Measurements from ENCODE around the gene CAPN3. TPM values are rescaled to one million over a fixed set of nuclear protein-coding genes. Genes with fewer than 3 reads are reported as not detected.
"Not testable (repeated sequence)": the region's sequence is repeated elsewhere in the genome, so short reads cannot be mapped to it uniquely, and the experiment has no call there.

Gene CAPN3
- total RNA-seq, 1 donor from 2014 or later = 12.3 TPM

DNA sequence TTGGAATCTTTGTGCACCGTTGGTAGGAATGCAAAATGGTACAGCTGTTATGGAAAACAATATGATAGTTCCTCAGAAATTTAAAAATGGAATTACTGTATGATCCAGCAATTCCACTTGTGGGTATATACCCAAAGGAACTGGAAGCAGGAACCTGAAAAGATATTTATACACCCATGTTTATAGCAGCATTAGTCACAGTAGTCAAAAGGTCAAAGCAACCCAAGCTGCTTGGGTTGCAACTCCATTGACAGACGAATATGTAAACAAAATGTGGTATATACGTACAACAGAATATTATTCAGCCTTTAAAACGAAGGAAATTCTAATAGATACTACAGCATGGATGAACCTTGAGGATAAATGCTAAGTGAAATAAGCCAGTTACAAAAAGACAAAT, 35.0 kb upstream of the CAPN3 start:
- TF ChIP-seq, protein P1, sequence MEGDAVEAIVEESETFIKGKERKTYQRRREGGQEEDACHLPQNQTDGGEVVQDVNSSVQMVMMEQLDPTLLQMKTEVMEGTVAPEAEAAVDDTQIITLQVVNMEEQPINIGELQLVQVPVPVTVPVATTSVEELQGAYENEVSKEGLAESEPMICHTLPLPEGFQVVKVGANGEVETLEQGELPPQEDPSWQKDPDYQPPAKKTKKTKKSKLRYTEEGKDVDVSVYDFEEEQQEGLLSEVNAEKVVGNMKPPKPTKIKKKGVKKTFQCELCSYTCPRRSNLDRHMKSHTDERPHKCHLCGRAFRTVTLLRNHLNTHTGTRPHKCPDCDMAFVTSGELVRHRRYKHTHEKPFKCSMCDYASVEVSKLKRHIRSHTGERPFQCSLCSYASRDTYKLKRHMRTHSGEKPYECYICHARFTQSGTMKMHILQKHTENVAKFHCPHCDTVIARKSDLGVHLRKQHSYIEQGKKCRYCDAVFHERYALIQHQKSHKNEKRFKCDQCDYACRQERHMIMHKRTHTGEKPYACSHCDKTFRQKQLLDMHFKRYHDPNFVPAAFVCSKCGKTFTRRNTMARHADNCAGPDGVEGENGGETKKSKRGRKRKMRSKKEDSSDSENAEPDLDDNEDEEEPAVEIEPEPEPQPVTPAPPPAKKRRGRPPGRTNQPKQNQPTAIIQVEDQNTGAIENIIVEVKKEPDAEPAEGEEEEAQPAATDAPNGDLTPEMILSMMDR (conservative IDR thresholded peaks at IDR 0.05) = no peak
- peaks cover 12% of the 10 kb centered on the region for H3K36me3 Mint-ChIP-seq
- no peak for DNase-seq (ENCODE audit: extremely low spot score, unreplicated experiment)
- no peaks in the 10 kb centered on the region for H3K27me3 Mint-ChIP-seq
- H3K9me3 Mint-ChIP-seq = no peaks in the 10 kb centered on the region
- H3K4me1 Mint-ChIP-seq (ENCODE audit: unreplicated experiment) = no peaks in the 10 kb centered on the region
- no peak overlapping the region for H3K4me3 Mint-ChIP-seq
- no peak overlapping the region for H3K27ac Mint-ChIP-seq

GRCh38 chr15:42329161-42329560, 30.1 kb upstream of the CAPN3 start:
- Mint-ChIP-seq H3K4me1 (ENCODE audit: unreplicated experiment) (no peaks in the 10 kb centered on the region), H3K27ac (no peak overlapping the region), H3K27me3 (no peaks in the 10 kb centered on the region), H3K9me3 (no peaks in the 10 kb centered on the region), H3K4me3 (no peak overlapping the region), H3K36me3 (peaks cover 8% of the 10 kb centered on the region)
- TF ChIP-seq, protein P1 (conservative IDR thresholded peaks at IDR 0.05) = no peak
- no peak for DNase-seq (ENCODE audit: extremely low spot score, unreplicated experiment)

GRCh38 chr15:42329992-42330391, 29.3 kb upstream of the CAPN3 start:
- H3K4me1 Mint-ChIP-seq (ENCODE audit: unreplicated experiment) = no peaks in the 10 kb centered on the region
- no peak overlapping the region for H3K27ac Mint-ChIP-seq
- TF ChIP-seq, protein P1 (conservative IDR thresholded peaks at IDR 0.05) = no peak
- H3K36me3 Mint-ChIP-seq = peaks cover 4% of the 10 kb centered on the region
- no peaks in the 10 kb centered on the region for H3K27me3 Mint-ChIP-seq
- no peak for DNase-seq (ENCODE audit: extremely low spot score, unreplicated experiment)
- H3K4me3 Mint-ChIP-seq = no peak overlapping the region
- H3K9me3 Mint-ChIP-seq = no peaks in the 10 kb centered on the region

- Mint-ChIP-seq H3K9me3 (peaks cover 7% of the 10 kb centered on the region), H3K27ac (no peak overlapping the region), H3K4me3 (no peak overlapping the region), H3K27me3 (no peaks in the 10 kb centered on the region), H3K4me1 (ENCODE audit: unreplicated experiment) (no peaks in the 10 kb centered on the region), H3K36me3 (peaks cover 9% of the 10 kb centered on the region)
- TF ChIP-seq, protein P1 (conservative IDR thresholded peaks at IDR 0.05) = no peak
- DNase-seq (ENCODE audit: extremely low spot score, unreplicated experiment) = no peak
Measured at GRCh38 chr15:42331235-42331634, 28.1 kb upstream of the CAPN3 start.

DNA sequence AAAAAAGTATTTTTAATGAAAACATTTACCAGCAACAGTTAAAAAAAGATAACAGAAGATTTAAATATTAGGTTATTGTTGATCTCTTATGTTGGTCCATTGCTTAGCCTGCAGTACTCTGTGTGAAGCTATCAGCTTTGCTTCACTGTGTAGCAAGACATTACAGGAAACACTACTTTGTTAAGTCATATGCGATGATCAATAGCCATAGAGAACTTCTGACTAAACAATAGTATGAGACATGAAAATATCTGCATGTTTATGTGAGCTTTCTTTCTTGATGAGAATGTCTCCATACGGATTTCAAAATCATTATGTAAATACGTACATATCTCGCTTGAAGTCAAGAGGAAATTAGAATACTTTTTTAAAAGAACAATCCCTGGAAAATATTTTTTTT, 27.0 kb upstream of the CAPN3 start:
- DNase-seq (ENCODE audit: extremely low spot score, unreplicated experiment) = no peak
- no peak overlapping the region for H3K4me3 Mint-ChIP-seq
- no peaks in the 10 kb centered on the region for H3K4me1 Mint-ChIP-seq (ENCODE audit: unreplicated experiment)
- peaks cover 13% of the 10 kb centered on the region for H3K9me3 Mint-ChIP-seq
- no peak overlapping the region for H3K27ac Mint-ChIP-seq
- H3K27me3 Mint-ChIP-seq = no peaks in the 10 kb centered on the region
- TF ChIP-seq, protein P1 (conservative IDR thresholded peaks at IDR 0.05) = no peak
- peaks cover 8% of the 10 kb centered on the region for H3K36me3 Mint-ChIP-seq

- no peaks in the 10 kb centered on the region for H3K27me3 Mint-ChIP-seq
- no peaks in the 10 kb centered on the region for H3K4me1 Mint-ChIP-seq (ENCODE audit: unreplicated experiment)
- H3K4me3 Mint-ChIP-seq = no peak overlapping the region
- TF ChIP-seq, protein P1 (conservative IDR thresholded peaks at IDR 0.05) = no peak
- peaks cover 9% of the 10 kb centered on the region for H3K36me3 Mint-ChIP-seq
- H3K9me3 Mint-ChIP-seq = peaks cover 13% of the 10 kb centered on the region
- H3K27ac Mint-ChIP-seq = no peak overlapping the region
- no peak for DNase-seq (ENCODE audit: extremely low spot score, unreplicated experiment)
Measured at GRCh38 chr15:42335074-42335473, 24.2 kb upstream of the CAPN3 start.

GRCh38 chr15:42336650-42337049, 22.7 kb upstream of the CAPN3 start:
- H3K9me3 Mint-ChIP-seq = peaks cover 13% of the 10 kb centered on the region
- H3K27ac Mint-ChIP-seq = not testable (repeated sequence)

DNA sequence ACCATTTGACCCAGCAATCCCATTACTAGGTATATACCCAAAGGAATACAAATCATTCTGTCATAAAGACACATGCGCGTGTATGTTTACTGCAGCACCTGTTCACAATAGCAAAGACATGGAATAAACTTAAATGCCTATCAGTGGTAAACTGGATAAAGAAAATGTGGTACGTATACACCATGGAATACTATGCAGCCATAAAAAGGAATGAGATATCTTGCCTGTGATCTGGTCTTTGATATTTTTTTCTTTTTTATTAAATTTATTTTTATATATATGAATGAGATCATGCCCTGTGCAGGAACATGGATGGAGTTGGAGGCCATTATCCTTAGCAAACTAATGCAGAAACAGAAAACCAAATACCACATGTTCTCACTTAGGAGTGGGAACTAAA, 22.2 kb upstream of the CAPN3 start:
- DNase-seq (ENCODE audit: extremely low spot score, unreplicated experiment); H3K27me3 Mint-ChIP-seq; H3K27ac Mint-ChIP-seq; H3K4me3 Mint-ChIP-seq; H3K36me3 Mint-ChIP-seq; H3K4me1 Mint-ChIP-seq (ENCODE audit: unreplicated experiment): not testable (repeated sequence)
- H3K9me3 Mint-ChIP-seq = peaks cover 13% of the 10 kb centered on the region

More at GRCh38 chr15:42336650-42337049, 22.7 kb upstream of the CAPN3 start:
- not testable (repeated sequence) for H3K27me3 Mint-ChIP-seq; H3K4me3 Mint-ChIP-seq; H3K4me1 Mint-ChIP-seq (ENCODE audit: unreplicated experiment); H3K36me3 Mint-ChIP-seq; DNase-seq (ENCODE audit: extremely low spot score, unreplicated experiment)
